Measurements from ENCODE around the gene ZEB2.
A peak's percentile ranks its signal among the peaks of the same experiment; 100 is the strongest.

Gene ZEB2

GRCh38 chr2:144475569-144476275 is 44.2 kb downstream of the ZEB2 start:
- H3K4me1 ChIP-seq (ENCODE audit: insufficient read depth, low read length, severe bottlenecking) = peaks cover 87% of the 10 kb centered on the region
- no peak overlapping the region for H3K4me2 ChIP-seq (ENCODE audit: low read length)

GRCh38 chr2:144475044-144475443 is 44.9 kb downstream of the ZEB2 start:
- Histone ChIP-seq H3K4me1 (ENCODE audit: insufficient read depth, low read length, severe bottlenecking) (peaks cover 87% of the 10 kb centered on the region), H3K4me3 (ENCODE audit: low read depth, low read length, poor library complexity, severe bottlenecking) (no peak overlapping the region), H3K36me3 (ENCODE audit: insufficient read depth, low read length) (peaks cover 14% of the 10 kb centered on the region; the same call in 1 of the 2 replicates), H3K27ac (ENCODE audit: low read depth, low read length, poor library complexity, severe bottlenecking) (no peak overlapping the region), H3K4me2 (ENCODE audit: low read length) (no peak overlapping the region), H3K9ac (ENCODE audit: low read length) (no peak overlapping the region), H3K9me3 (ENCODE audit: low read length) (no peaks in the 10 kb centered on the region), H3K9me2 (ENCODE audit: low read depth, low read length) (no peaks in the 10 kb centered on the region), H3K79me2 (ENCODE audit: insufficient read depth, low read length) (peaks cover 13% of the 10 kb centered on the region; the same call in 1 of the 2 replicates), H3F3A (ENCODE audit: insufficient read depth, low read length) (no peaks in the 10 kb centered on the region), H3K27me3 (ENCODE audit: insufficient read depth, low read length) (no peaks in the 10 kb centered on the region), H4K20me1 (ENCODE audit: insufficient read depth, low read length) (no peaks in the 10 kb centered on the region), H2AFZ (ENCODE audit: low read length) (no peak overlapping the region)
- TF ChIP-seq EZH2 (IDR thresholded peaks at IDR 0.05; ENCODE audit: borderline replicate concordance, low read length) (no peak), CTCF (IDR thresholded peaks at IDR 0.05; ENCODE audit: low read length) (no peak)

More at GRCh38 chr2:144475569-144476275, 44.2 kb downstream of the ZEB2 start:
- H4K20me1 ChIP-seq (ENCODE audit: insufficient read depth, low read length) = no peaks in the 10 kb centered on the region
- no peaks in the 10 kb centered on the region for H3K27me3 ChIP-seq (ENCODE audit: insufficient read depth, low read length)
- H3K9me3 ChIP-seq (ENCODE audit: low read length) = no peaks in the 10 kb centered on the region
- H3K79me2 ChIP-seq (ENCODE audit: insufficient read depth, low read length) = peaks cover 6% of the 10 kb centered on the region; the same call in 1 of the 2 replicates
- TF ChIP-seq EZH2 (IDR thresholded peaks at IDR 0.05; ENCODE audit: borderline replicate concordance, low read length) = no peak
- no peak for TF ChIP-seq CTCF (IDR thresholded peaks at IDR 0.05; ENCODE audit: low read length)
- H2AFZ ChIP-seq (ENCODE audit: low read length) = no peak overlapping the region
- H3F3A ChIP-seq (ENCODE audit: insufficient read depth, low read length) = no peaks in the 10 kb centered on the region
- peak overlapping the region; percentile 26 for H3K27ac ChIP-seq (ENCODE audit: low read depth, low read length, poor library complexity, severe bottlenecking)
- H3K9me2 ChIP-seq (ENCODE audit: low read depth, low read length) = no peaks in the 10 kb centered on the region
- peaks cover 14% of the 10 kb centered on the region; the same call in 1 of the 2 replicates for H3K36me3 ChIP-seq (ENCODE audit: insufficient read depth, low read length)
- H3K4me3 ChIP-seq (ENCODE audit: low read depth, low read length, poor library complexity, severe bottlenecking) = no peak overlapping the region
- no peak overlapping the region for H3K9ac ChIP-seq (ENCODE audit: low read length)

- Histone ChIP-seq H3K9ac (ENCODE audit: low read length) (no peak overlapping the region), H3F3A (ENCODE audit: insufficient read depth, low read length) (no peaks in the 10 kb centered on the region), H3K9me3 (ENCODE audit: low read length) (no peaks in the 10 kb centered on the region), H3K79me2 (ENCODE audit: insufficient read depth, low read length) (peaks cover 11% of the 10 kb centered on the region; the same call in 1 of the 2 replicates), H3K4me2 (ENCODE audit: low read length) (no peak overlapping the region), H3K4me1 (ENCODE audit: insufficient read depth, low read length, severe bottlenecking) (peaks cover 87% of the 10 kb centered on the region), H4K20me1 (ENCODE audit: insufficient read depth, low read length) (no peaks in the 10 kb centered on the region), H3K36me3 (ENCODE audit: insufficient read depth, low read length) (peaks cover 14% of the 10 kb centered on the region; the same call in 1 of the 2 replicates), H3K27ac (ENCODE audit: low read depth, low read length, poor library complexity, severe bottlenecking) (peak overlapping the region; percentile 87), H2AFZ (ENCODE audit: low read length) (no peak overlapping the region), H3K9me2 (ENCODE audit: low read depth, low read length) (no peaks in the 10 kb centered on the region), H3K27me3 (ENCODE audit: insufficient read depth, low read length) (no peaks in the 10 kb centered on the region), H3K4me3 (ENCODE audit: low read depth, low read length, poor library complexity, severe bottlenecking) (no peak overlapping the region)
- TF ChIP-seq CTCF (IDR thresholded peaks at IDR 0.05; ENCODE audit: low read length) (no peak), EZH2 (IDR thresholded peaks at IDR 0.05; ENCODE audit: borderline replicate concordance, low read length) (no peak)
Observed at GRCh38 chr2:144474017-144474416, 45.9 kb downstream of the ZEB2 start.
